Panc1 (cell line): ENCODE measurements around the gene CCDC157. TPM values are rescaled to one million over a fixed set of nuclear protein-coding genes. Genes with fewer than 3 reads are reported as not detected.
A peak's percentile ranks its signal among the peaks of the same experiment; 100 is the strongest.

Source experiments
- ATAC-seq: fragments of 200-7000 bp; cut with Tn5 transposase; 2 replicates; pipeline ENCODE4 v1.9.1; 2020; ENCODE audit warnings: mild to moderate bottlenecking, moderate library complexity
- BruUV-seq: library from RNA; stranded (reverse); fragments of 400-500 nt; replicated peaks from 2 replicates; lab custom pipeline; 2021; lab: Mats Ljungman, UMichigan
- CTCF ChIA-PET: fragments of 300-600 bp; sonication (Branson Sonifier 250); formaldehyde crosslinking; loops from one replicate; lab custom pipeline; 2022; ENCODE audit warnings: antibody characterized with exemption; lab: Charles Lee
- POLR2A ChIA-PET: fragments of 300-600 bp; sonication (Branson Sonifier 250); formaldehyde crosslinking; loops from one replicate; lab custom pipeline; 2022; ENCODE audit warnings: antibody characterized with exemption; lab: Charles Lee
- DNase-seq: peaks from one replicate; pipeline ENCODE4 v3.0.0-alpha.2; 2010; ENCODE audit warnings: low read depth, low spot score
- H3K27ac ChIP-seq: 2 replicates; pipeline ENCODE4 v1.5.1; 2011; ENCODE audit warnings: mild to moderate bottlenecking, low read length, inconsistent platforms
- H3K27me3 ChIP-seq: fragments of 200-500 bp; sonication (Bioruptor generic); 2 replicates; pipeline ENCODE4 v1.6.0; 2014; ENCODE audit warnings: low read length, inconsistent platforms; ENCODE audit not compliant: control insufficient read depth, insufficient read depth
- H3K36me3 ChIP-seq: fragments of 200-500 bp; sonication (Bioruptor generic); 2 replicates; pipeline ENCODE4 v1.5.1; 2014; ENCODE audit warnings: inconsistent platforms, mild to moderate bottlenecking, low read length, moderate library complexity; ENCODE audit not compliant: control insufficient read depth, insufficient read depth
- H3K4me1 ChIP-seq: 2 replicates; pipeline ENCODE4 v1.5.1; 2011; ENCODE audit warnings: inconsistent platforms, mild to moderate bottlenecking, low read length, moderate library complexity; ENCODE audit not compliant: control insufficient read depth, insufficient read depth
- H3K4me3 ChIP-seq, 2 experiments: 2 replicates each; pipeline ENCODE4 v1.5.1; 2011 to 2012; ENCODE audit warnings: low read depth in 2 of 2, low read length in 2 of 2, mild to moderate bottlenecking in 2 of 2, inconsistent platforms in 1 of 2, moderate library complexity in 1 of 2
- H3K9me3 ChIP-seq: fragments of 200-500 bp; sonication (Bioruptor generic); 2 replicates; pipeline ENCODE4 v1.5.1; 2014; ENCODE audit warnings: low read depth, mild to moderate bottlenecking, inconsistent platforms, low read length, moderate library complexity; ENCODE audit not compliant: control insufficient read depth, insufficient read depth
- POLR2AphosphoS5 ChIP-seq: IDR thresholded peaks from 2 replicates; pipeline ENCODE4 v1.6.1; 2012; ENCODE audit warnings: mild to moderate bottlenecking, low read depth, low read length, moderate library complexity
- REST ChIP-seq, 2 experiments: IDR thresholded peaks; 2 replicates each; pipeline ENCODE4 v1.6.1; 2011 to 2012; ENCODE audit warnings: low read depth in 2 of 2, control low read depth in 1 of 2, low read length in 1 of 2, mild to moderate bottlenecking in 1 of 2, moderate library complexity in 1 of 2; ENCODE audit not compliant: insufficient read depth in 1 of 2
- SIN3A ChIP-seq: IDR thresholded peaks from 2 replicates; pipeline ENCODE4 v1.6.1; 2012; ENCODE audit warnings: low read depth, mild to moderate bottlenecking, low read length, moderate library complexity, borderline replicate concordance; ENCODE audit not compliant: insufficient read depth
- TCF7L2 ChIP-seq: IDR thresholded peaks from 2 replicates; pipeline ENCODE4 v1.6.1; 2011; ENCODE audit warnings: mild to moderate bottlenecking, low read depth, low read length, inconsistent platforms
- in situ Hi-C: cut with HindIII; loops from 2 replicates; pipeline ENCODE4 v1.10.0; 2016; ENCODE audit warnings: low sequenced_read_pairs, low pct_unique_long_range_greater_than_20kb
- intact Hi-C: fragments of 100-400 bp; cut with micrococcal nuclease; formaldehyde crosslinking; loops from one replicate; pipeline ENCODE4 v1.10.0; 2022; ENCODE audit not compliant: unreplicated experiment
- total RNA-seq: library from RNA; stranded (reverse); gene quantifications from one replicate; pipeline ENCODE4 v1.2.1, GENCODE V29; 2021; ENCODE audit not compliant: unreplicated experiment
- TF ChIP-seq, protein P1 (sequence below): fragments of 450-650 bp; IDR thresholded peaks from 2 replicates; pipeline ENCODE4 v1.5.1; 2017; ENCODE audit warnings: mild to moderate bottlenecking

Gene CCDC157
- total RNA-seq, 1 experiment from 2014 or later = 2.1 TPM

- Histone ChIP-seq H3K9me3 (no peaks in the 10 kb centered on the region), H3K4me3 (peak overlapping the region; percentile 49 to 60), H3K36me3 (peaks cover 2% of the 10 kb centered on the region; the same call in 1 of the 2 replicates), H3K27me3 (no peaks in the 10 kb centered on the region), H3K4me1 (peaks cover 6% of the 10 kb centered on the region; the same call in 1 of the 2 replicates), H3K27ac (peak overlapping the region; percentile 79)
- ChIA-PET CTCF (no interaction called here), POLR2A (no interaction called here)
- intact Hi-C loops = loop anchor here (5.0 kb wide), 1 partner anchor 99 kb away; the partner anchor contains the start of gene CASTOR1
- in situ Hi-C loops = no loop called here
- 0 out of 2 replicates have a peak, but pooled peaks have one; percentile 1 for ATAC-seq
- no peak for DNase-seq
- no TSS peak for BruUV-seq
- TF ChIP-seq, protein P1, sequence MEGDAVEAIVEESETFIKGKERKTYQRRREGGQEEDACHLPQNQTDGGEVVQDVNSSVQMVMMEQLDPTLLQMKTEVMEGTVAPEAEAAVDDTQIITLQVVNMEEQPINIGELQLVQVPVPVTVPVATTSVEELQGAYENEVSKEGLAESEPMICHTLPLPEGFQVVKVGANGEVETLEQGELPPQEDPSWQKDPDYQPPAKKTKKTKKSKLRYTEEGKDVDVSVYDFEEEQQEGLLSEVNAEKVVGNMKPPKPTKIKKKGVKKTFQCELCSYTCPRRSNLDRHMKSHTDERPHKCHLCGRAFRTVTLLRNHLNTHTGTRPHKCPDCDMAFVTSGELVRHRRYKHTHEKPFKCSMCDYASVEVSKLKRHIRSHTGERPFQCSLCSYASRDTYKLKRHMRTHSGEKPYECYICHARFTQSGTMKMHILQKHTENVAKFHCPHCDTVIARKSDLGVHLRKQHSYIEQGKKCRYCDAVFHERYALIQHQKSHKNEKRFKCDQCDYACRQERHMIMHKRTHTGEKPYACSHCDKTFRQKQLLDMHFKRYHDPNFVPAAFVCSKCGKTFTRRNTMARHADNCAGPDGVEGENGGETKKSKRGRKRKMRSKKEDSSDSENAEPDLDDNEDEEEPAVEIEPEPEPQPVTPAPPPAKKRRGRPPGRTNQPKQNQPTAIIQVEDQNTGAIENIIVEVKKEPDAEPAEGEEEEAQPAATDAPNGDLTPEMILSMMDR = no peak
- TF ChIP-seq REST (IDR thresholded peaks at IDR 0.05; ENCODE audit: insufficient read depth in 1 of 2, low read depth in 2 of 2, low read length in 1 of 2) = no peak
- no peak for TF ChIP-seq TCF7L2
- no peak for TF ChIP-seq SIN3A
- TF ChIP-seq POLR2AphosphoS5 = no peak
Measured at GRCh38 chr22:30386608-30386959, 29.8 kb downstream of the CCDC157 start.

- in situ Hi-C loops = no loop called here
- Histone ChIP-seq H3K27me3 (no peaks in the 10 kb centered on the region), H3K9me3 (no peaks in the 10 kb centered on the region), H3K4me1 (peaks cover 6% of the 10 kb centered on the region; the same call in 1 of the 2 replicates), H3K4me3 (peak within 1 kb of the TSS; percentile 49 to 60), H3K27ac (peak within 1 kb of the TSS; percentile 79), H3K36me3 (peaks cover 2% of the 10 kb centered on the region; the same call in 1 of the 2 replicates)
- intact Hi-C loops = loop anchor here (5.0 kb wide), 1 partner anchor 100 kb away; the partner anchor contains the start of gene CASTOR1
- TF ChIP-seq TCF7L2 (no peak), POLR2AphosphoS5 (no peak; the same call in 1 of the 2 replicates), REST (IDR thresholded peaks at IDR 0.05; ENCODE audit: insufficient read depth in 1 of 2, low read depth in 2 of 2, low read length in 1 of 2) (no peak), SIN3A (no peak)
- TF ChIP-seq, protein P1 = peak; percentile 95
- no TSS peak for BruUV-seq
- ChIA-PET POLR2A (no interaction called here), CTCF (interaction anchor here (0.6 to 1.0 kb wide), 4 partner anchors 8 to 99 kb away, joined by 3 to 12 read pairs (median 4); partner anchors contain the start of gene SEC14L2)
- ATAC-seq (peak; percentile 95), DNase-seq (no peak)
Measured at GRCh38 chr22:30386960-30387827, 30.4 kb downstream of the CCDC157 start, which contains the start of gene RNF215. RNF215 (minus strand) TSS chr22:30387411; CDS start chr22:30387313, 98 bp downstream.
